H9 (cell line): ENCODE measurements around the gene NRP1. TPM values are rescaled to one million over a fixed set of nuclear protein-coding genes. Genes with fewer than 3 reads are reported as not detected.

Experiments
- DNase-seq: peaks from one replicate; pipeline ENCODE4 v3.0.0-alpha.2; 2017
- H2AFZ ChIP-seq: one replicate; pipeline ENCODE4 v1.6.1; 2013; ENCODE audit warnings: mild to moderate bottlenecking, low read length, control low read depth, moderate library complexity
- H2AK5ac ChIP-seq: 2 replicates; pipeline ENCODE4 v1.6.1; 2013; ENCODE audit warnings: low read length, control low read depth, mixed read lengths; ENCODE audit not compliant: insufficient read length
- H2BK120ac ChIP-seq: one replicate; pipeline ENCODE4 v1.6.1; 2013; ENCODE audit warnings: low read depth, mild to moderate bottlenecking, low read length, control low read depth, inconsistent platforms; ENCODE audit not compliant: poor library complexity, severe bottlenecking
- H2BK12ac ChIP-seq: 2 replicates; pipeline ENCODE4 v1.6.1; 2013; ENCODE audit warnings: low read length, control low read depth, mixed read lengths, low read depth; ENCODE audit not compliant: insufficient read length
- H2BK15ac ChIP-seq: 2 replicates; pipeline ENCODE4 v1.6.1; 2013; ENCODE audit warnings: low read depth, low read length, control low read depth
- H2BK20ac ChIP-seq: one replicate; pipeline ENCODE4 v1.6.1; 2013; ENCODE audit warnings: low read depth, mild to moderate bottlenecking, low read length, control low read depth, inconsistent platforms; ENCODE audit not compliant: poor library complexity, severe bottlenecking
- H2BK5ac ChIP-seq: 2 replicates; pipeline ENCODE4 v1.6.1; 2013; ENCODE audit warnings: low read length, control low read depth, mixed read lengths; ENCODE audit not compliant: insufficient read length
- H3K14ac ChIP-seq: 2 replicates; pipeline ENCODE4 v1.6.1; 2013; ENCODE audit warnings: low read length, control low read depth; ENCODE audit not compliant: insufficient read depth
- H3K18ac ChIP-seq: 2 replicates; pipeline ENCODE4 v1.6.1; 2013; ENCODE audit warnings: low read depth, mild to moderate bottlenecking, mixed read lengths, low read length, control low read depth; ENCODE audit not compliant: insufficient read length
- H3K23ac ChIP-seq: 2 replicates; pipeline ENCODE4 v1.6.1; 2013; ENCODE audit warnings: low read length, control low read depth, mixed read lengths, low read depth; ENCODE audit not compliant: insufficient read length
- H3K23me2 ChIP-seq: 2 replicates; pipeline ENCODE4 v1.6.1; 2013; ENCODE audit warnings: low read depth, mild to moderate bottlenecking, mixed read lengths, low read length, control low read depth; ENCODE audit not compliant: insufficient read length, poor library complexity, severe bottlenecking
- H3K27ac ChIP-seq: 2 replicates; pipeline ENCODE4 v1.5.1; 2013; ENCODE audit warnings: low read length, control low read depth, mixed read lengths, low read depth; ENCODE audit not compliant: insufficient read length
- H3K27me3 ChIP-seq: 2 replicates; pipeline ENCODE4 v1.6.1; 2013; ENCODE audit warnings: low read length, control low read depth, inconsistent platforms; ENCODE audit not compliant: insufficient read depth
- H3K4ac ChIP-seq: 2 replicates; pipeline ENCODE4 v1.6.1; 2013; ENCODE audit warnings: low read depth, mild to moderate bottlenecking, control low read depth, inconsistent platforms, low read length, moderate library complexity
- H3K4me1 ChIP-seq: 2 replicates; pipeline ENCODE4 v1.6.1; 2013; ENCODE audit warnings: low read length, control low read depth, inconsistent platforms; ENCODE audit not compliant: insufficient read depth
- H3K4me2 ChIP-seq: 2 replicates; pipeline ENCODE4 v1.6.1; 2013; ENCODE audit warnings: low read length, control low read depth, mixed read lengths; ENCODE audit not compliant: insufficient read length, insufficient read depth
- H3K56ac ChIP-seq: 2 replicates; pipeline ENCODE4 v1.6.1; 2013; ENCODE audit warnings: low read depth, mild to moderate bottlenecking, mixed read lengths, low read length, control low read depth; ENCODE audit not compliant: insufficient read length
- H3K79me1 ChIP-seq: 2 replicates; pipeline ENCODE4 v1.6.1; 2013; ENCODE audit warnings: low read depth, mild to moderate bottlenecking, moderate library complexity, low read length, control low read depth, inconsistent platforms; ENCODE audit not compliant: insufficient read depth, poor library complexity, severe bottlenecking
- H3K79me2 ChIP-seq: 2 replicates; pipeline ENCODE4 v1.6.1; 2013; ENCODE audit warnings: low read length, control low read depth, inconsistent platforms; ENCODE audit not compliant: insufficient read depth
- H3K9ac ChIP-seq: 2 replicates; pipeline ENCODE4 v1.6.1; 2013; ENCODE audit warnings: low read length, control low read depth, mixed read lengths; ENCODE audit not compliant: insufficient read length; ENCODE audit errors: extremely low read depth
- H3K9me3 ChIP-seq: one replicate; pipeline ENCODE4 v1.6.1; 2013; ENCODE audit warnings: low read depth, low read length, inconsistent platforms; ENCODE audit not compliant: control insufficient read depth
- H3T11ph ChIP-seq: one replicate; pipeline ENCODE4 v1.6.1; 2013; ENCODE audit warnings: mild to moderate bottlenecking, low read length, control low read depth, inconsistent platforms
- H4K20me1 ChIP-seq: one replicate; pipeline ENCODE4 v1.6.1; 2013; ENCODE audit not compliant: control insufficient read depth, insufficient read length, insufficient read depth
- H4K5ac ChIP-seq: 2 replicates; pipeline ENCODE4 v1.6.1; 2013; ENCODE audit warnings: low read depth, mild to moderate bottlenecking, mixed read lengths, low read length, control low read depth; ENCODE audit not compliant: insufficient read length
- H4K8ac ChIP-seq: replicated peaks from 2 replicates; pipeline ENCODE4 v1.6.1; 2013; ENCODE audit warnings: low read length, control low read depth, mixed read lengths, low read depth; ENCODE audit not compliant: insufficient read length
- H4K91ac ChIP-seq: 2 replicates; pipeline ENCODE4 v1.6.1; 2013; ENCODE audit warnings: low read depth, mild to moderate bottlenecking, moderate library complexity, mixed read lengths, low read length, control low read depth; ENCODE audit not compliant: insufficient read length
- H3K27ac Mint-ChIP-seq, 3 experiments: 2 replicates in 2 of 3; 3 replicates in 1 of 3; pipeline ENCODE4 v1.8.0; 2020 to 2021; ENCODE audit warnings: mixed read lengths in 3 of 3, mild to moderate bottlenecking in 1 of 3, moderate library complexity in 1 of 3
- H3K27me3 Mint-ChIP-seq: 2 replicates; pipeline ENCODE4 v1.8.0; 2021; ENCODE audit warnings: low read depth, mild to moderate bottlenecking, moderate library complexity, mixed read lengths
- H3K36me3 Mint-ChIP-seq, 3 experiments: 2 replicates in 2 of 3; 3 replicates in 1 of 3; pipeline ENCODE4 v1.8.0; 2020 to 2021; ENCODE audit warnings: low read depth in 3 of 3, mixed read lengths in 3 of 3; ENCODE audit not compliant: insufficient read depth in 1 of 3
- H3K4me1 Mint-ChIP-seq, 2 experiments: 2 replicates each; pipeline ENCODE4 v1.8.0; 2020; ENCODE audit warnings: mixed read lengths in 2 of 2
- H3K4me3 Mint-ChIP-seq, 2 experiments: 2 replicates in 1 of 2; 3 replicates in 1 of 2; pipeline ENCODE4 v1.8.0; 2020 to 2021; ENCODE audit warnings: mild to moderate bottlenecking in 2 of 2, mixed read lengths in 2 of 2, moderate library complexity in 1 of 2
- H3K9me3 Mint-ChIP-seq, 2 experiments: 2 replicates in 1 of 2; 3 replicates in 1 of 2; pipeline ENCODE4 v1.8.0; 2020; ENCODE audit warnings: mild to moderate bottlenecking in 2 of 2, mixed read lengths in 2 of 2, moderate library complexity in 1 of 2
- CTCF ChIP-seq: fragments of 200-600 bp; sonication (generic); conservative IDR thresholded peaks from 3 replicates; pipeline ENCODE4 v1.8.0; 2021; ENCODE audit warnings: antibody characterized with exemption, mild to moderate bottlenecking
- WGBS: extraction: QIAGEN DNeasy Blood & Tissue Kit; methylation state at CpG from one replicate; pipeline ENCODE4 v1.1.7; 2013; ENCODE audit warnings: missing lambda C conversion rate, low lambda C conversion rate, mixed read lengths; ENCODE audit not compliant: insufficient read length; ENCODE audit errors: extremely low coverage; 5-methylcytosine and 5-hydroxymethylcytosine counted together
- total RNA-seq: library from RNA; stranded (reverse); gene quantifications from 2 replicates; pipeline ENCODE4 v1.2.1, GENCODE V29; 2021

The NRP1 gene
- total RNA-seq, 1 experiment from 2014 or later = 4.6 TPM

GRCh38 chr10:33193057-33193700 is 141.3 kb downstream of the NRP1 start:
- H3K23me2 ChIP-seq = no peaks in the 10 kb centered on the region
- H2BK5ac ChIP-seq = no peak overlapping the region
- no peak overlapping the region for H4K8ac ChIP-seq
- no peak overlapping the region for H3T11ph ChIP-seq
- H2AK5ac ChIP-seq = no peak overlapping the region
- no peak overlapping the region for H3K4ac ChIP-seq
- no peak overlapping the region for H3K27ac ChIP-seq
- TF ChIP-seq CTCF = peak; percentile 83
- H3K23ac ChIP-seq = no peak overlapping the region
- peak; percentile 66 for DNase-seq
- H4K5ac ChIP-seq = no peak overlapping the region
- no peak overlapping the region for H2BK12ac ChIP-seq
- H3K36me3 Mint-ChIP-seq = no peaks in the 10 kb centered on the region
- H3K4me2 ChIP-seq = no peak overlapping the region
- H3K4me3 Mint-ChIP-seq = no peak overlapping the region
- no peak overlapping the region for H2BK120ac ChIP-seq
- H3K27ac Mint-ChIP-seq = no peak overlapping the region
- no peak overlapping the region for H2AFZ ChIP-seq
- no peaks in the 10 kb centered on the region for H4K20me1 ChIP-seq
- H3K4me1 Mint-ChIP-seq = peaks cover 9 to 17% of the 10 kb centered on the region in 2 experiments
- peaks cover under 1% of the 10 kb centered on the region; the same call in 1 of the 2 replicates for H3K4me1 ChIP-seq
- peaks cover 3% of the 10 kb centered on the region for H3K27me3 Mint-ChIP-seq
- no peaks in the 10 kb centered on the region; the same call in 1 of the 2 replicates for H3K79me2 ChIP-seq
- H3K18ac ChIP-seq = no peak overlapping the region
- no peaks in the 10 kb centered on the region for H3K79me1 ChIP-seq
- H2BK15ac ChIP-seq = no peak overlapping the region
- H2BK20ac ChIP-seq = no peak overlapping the region
- H4K91ac ChIP-seq = no peak overlapping the region
- H3K56ac ChIP-seq = no peak overlapping the region
- H3K27me3 ChIP-seq = no peaks in the 10 kb centered on the region
- no peak overlapping the region for H3K9ac ChIP-seq
- no peaks in the 10 kb centered on the region for H3K9me3 ChIP-seq
- no peaks in the 10 kb centered on the region for H3K9me3 Mint-ChIP-seq
- no peak overlapping the region for H3K14ac ChIP-seq
- WGBS = no CpG with 5 or more reads among the region's 12 CpGs
